ENCODE measurements around the gene BIRC3.

BIRC3 gene

GRCh38 chr11:102307727-102308038 is 9.6 kb upstream of the BIRC3 start:
- no peak for TF ChIP-seq GATA2 (IDR thresholded peaks at IDR 0.05; ENCODE audit: low read depth, low read length)
- no peak for TF ChIP-seq GATA3 (IDR thresholded peaks at IDR 0.05; ENCODE audit: low read depth, low read length)

GRCh38 chr11:102309621-102310541 is 7.4 kb upstream of the BIRC3 start:
- TF ChIP-seq GATA2 (IDR thresholded peaks at IDR 0.05; ENCODE audit: low read depth, low read length) (no peak), GATA3 (IDR thresholded peaks at IDR 0.05; ENCODE audit: low read depth, low read length) (no peak)

- TF ChIP-seq GATA2 (IDR thresholded peaks at IDR 0.05; ENCODE audit: low read depth, low read length) (no peak), GATA3 (IDR thresholded peaks at IDR 0.05; ENCODE audit: low read depth, low read length) (no peak)
Measured at GRCh38 chr11:102312667-102313066, 4.6 kb upstream of the BIRC3 start.

GRCh38 chr11:102313238-102313940 is 3.9 kb upstream of the BIRC3 start:
- TF ChIP-seq GATA3 (IDR thresholded peaks at IDR 0.05; ENCODE audit: low read depth, low read length) (no peak), GATA2 (IDR thresholded peaks at IDR 0.05; ENCODE audit: low read depth, low read length) (no peak)

GRCh38 chr11:102314784-102315183 is 2.5 kb upstream of the BIRC3 start:
- TF ChIP-seq GATA2 (IDR thresholded peaks at IDR 0.05; ENCODE audit: low read depth, low read length): no peak
- no peak for TF ChIP-seq GATA3 (IDR thresholded peaks at IDR 0.05; ENCODE audit: low read depth, low read length)

GRCh38 chr11:102316346-102316904 is 859 bp upstream of the BIRC3 start:
- TF ChIP-seq GATA3 (IDR thresholded peaks at IDR 0.05; ENCODE audit: low read depth, low read length) (peak; percentile 19; the same call in 1 of the 2 replicates), GATA2 (IDR thresholded peaks at IDR 0.05; ENCODE audit: low read depth, low read length) (peak; percentile 78)

GRCh38 chr11:102317768-102318103 is 452 bp downstream of the BIRC3 start:
- TF ChIP-seq GATA3 (IDR thresholded peaks at IDR 0.05; ENCODE audit: low read depth, low read length) (no peak), GATA2 (IDR thresholded peaks at IDR 0.05; ENCODE audit: low read depth, low read length) (no peak)

GRCh38 chr11:102318469-102318868 is 1.2 kb downstream of the BIRC3 start:
- TF ChIP-seq GATA2 (IDR thresholded peaks at IDR 0.05; ENCODE audit: low read depth, low read length) (no peak), GATA3 (IDR thresholded peaks at IDR 0.05; ENCODE audit: low read depth, low read length) (no peak)

- TF ChIP-seq GATA3 (IDR thresholded peaks at IDR 0.05; ENCODE audit: low read depth, low read length) (no peak), GATA2 (IDR thresholded peaks at IDR 0.05; ENCODE audit: low read depth, low read length) (no peak)
Measured at GRCh38 chr11:102319544-102319943, 2.3 kb downstream of the BIRC3 start.

GRCh38 chr11:102320188-102320587 is 2.9 kb downstream of the BIRC3 start:
- TF ChIP-seq GATA3 (IDR thresholded peaks at IDR 0.05; ENCODE audit: low read depth, low read length): no peak
- no peak for TF ChIP-seq GATA2 (IDR thresholded peaks at IDR 0.05; ENCODE audit: low read depth, low read length)

GRCh38 chr11:102320679-102321078 is 3.4 kb downstream of the BIRC3 start:
- TF ChIP-seq GATA2 (IDR thresholded peaks at IDR 0.05; ENCODE audit: low read depth, low read length): no peak
- no peak for TF ChIP-seq GATA3 (IDR thresholded peaks at IDR 0.05; ENCODE audit: low read depth, low read length)

- TF ChIP-seq GATA2 (IDR thresholded peaks at IDR 0.05; ENCODE audit: low read depth, low read length) (no peak), GATA3 (IDR thresholded peaks at IDR 0.05; ENCODE audit: low read depth, low read length) (no peak)
Measured at GRCh38 chr11:102322560-102322959, 5.3 kb downstream of the BIRC3 start.

GRCh38 chr11:102323542-102324251 is 6.4 kb downstream of the BIRC3 start:
- no peak for TF ChIP-seq GATA3 (IDR thresholded peaks at IDR 0.05; ENCODE audit: low read depth, low read length)
- TF ChIP-seq GATA2 (IDR thresholded peaks at IDR 0.05; ENCODE audit: low read depth, low read length): no peak

GRCh38 chr11:102325088-102325487 is 7.8 kb downstream of the BIRC3 start:
- TF ChIP-seq GATA2 (IDR thresholded peaks at IDR 0.05; ENCODE audit: low read depth, low read length): no peak

All from SH-SY5Y (cell line).